ENCODE results near the gene FHOD3.

The FHOD3 gene

GRCh38 chr18:36643061-36643460 is 345.5 kb downstream of the FHOD3 start:
- no peak for DNase-seq

GRCh38 chr18:36648803-36649202 is 351.3 kb downstream of the FHOD3 start:
- DNase-seq: no peak

- no peak for DNase-seq
Measured at GRCh38 chr18:36649205-36649604, 351.7 kb downstream of the FHOD3 start.

- DNase-seq: no peak
Measured at GRCh38 chr18:36650266-36650665, 352.8 kb downstream of the FHOD3 start.

GRCh38 chr18:36650906-36651305 is 353.4 kb downstream of the FHOD3 start:
- no peak for DNase-seq

GRCh38 chr18:36652503-36652902 is 355.0 kb downstream of the FHOD3 start:
- DNase-seq: no peak

GRCh38 chr18:36653141-36653869 is 355.8 kb downstream of the FHOD3 start:
- DNase-seq: no peak

- no peak for DNase-seq
Measured at GRCh38 chr18:36653870-36654269, 356.4 kb downstream of the FHOD3 start.

- no peak for DNase-seq
Measured at GRCh38 chr18:36655074-36655473, 357.6 kb downstream of the FHOD3 start.

GRCh38 chr18:36655930-36656329 is 358.4 kb downstream of the FHOD3 start:
- no peak for DNase-seq

GRCh38 chr18:36658611-36659010 is 361.1 kb downstream of the FHOD3 start:
- no peak for DNase-seq

GRCh38 chr18:36660311-36660710 is 362.8 kb downstream of the FHOD3 start:
- no peak for DNase-seq

- no peak for DNase-seq
Measured at GRCh38 chr18:36661999-36662398, 364.5 kb downstream of the FHOD3 start.

GRCh38 chr18:36663312-36663711 is 365.8 kb downstream of the FHOD3 start:
- DNase-seq: no peak

- no peak for DNase-seq
Measured at GRCh38 chr18:36665952-36666351, 368.4 kb downstream of the FHOD3 start.

GRCh38 chr18:36667811-36668210 is 370.3 kb downstream of the FHOD3 start:
- no peak for DNase-seq

GRCh38 chr18:36668349-36668748 is 370.8 kb downstream of the FHOD3 start:
- no peak for DNase-seq

GRCh38 chr18:36672437-36673344 is 375.2 kb downstream of the FHOD3 start:
- no peak for DNase-seq

- no peak for DNase-seq
Measured at GRCh38 chr18:36673452-36673851, 375.9 kb downstream of the FHOD3 start.

- DNase-seq: no peak
Measured at GRCh38 chr18:36675076-36675475, 377.6 kb downstream of the FHOD3 start.

GRCh38 chr18:36675542-36675941 is 378.0 kb downstream of the FHOD3 start:
- DNase-seq: no peak

- DNase-seq: no peak
Measured at GRCh38 chr18:36676629-36677028, 379.1 kb downstream of the FHOD3 start.

- no peak for DNase-seq
Measured at GRCh38 chr18:36680042-36680441, 382.5 kb downstream of the FHOD3 start.

GRCh38 chr18:36685580-36685979 is 388.1 kb downstream of the FHOD3 start:
- DNase-seq: no peak
